DMS114 treated with DMSO at 0.1 percent for 48 hours (cell line): ENCODE measurements around the gene TRAF4.
"Not testable (repeated sequence)": the region's sequence is repeated elsewhere in the genome, so short reads cannot be mapped to it uniquely, and the experiment has no call there.

ENCODE experiments used
- DNase-seq: peaks from one replicate; lab custom pipeline; 2025; ENCODE audit not compliant: unreplicated experiment; lab: John Stamatoyannopoulos, UW

The TRAF4 gene

GRCh38 chr17:28726627-28727491, 17.0 kb upstream of the TRAF4 start:
- peak; percentile 78 for DNase-seq

GRCh38 chr17:28728364-28729200, 15.2 kb upstream of the TRAF4 start, which contains the start of gene NEK8:
TSS of gene NEK8 (plus strand) at chr17:28728788. CDS start at chr17:28728814, 26 bp downstream.
- peak; percentile 83 for DNase-seq

- no peak for DNase-seq
Observed at GRCh38 chr17:28729950-28730330, 13.9 kb upstream of the TRAF4 start.

DNA sequence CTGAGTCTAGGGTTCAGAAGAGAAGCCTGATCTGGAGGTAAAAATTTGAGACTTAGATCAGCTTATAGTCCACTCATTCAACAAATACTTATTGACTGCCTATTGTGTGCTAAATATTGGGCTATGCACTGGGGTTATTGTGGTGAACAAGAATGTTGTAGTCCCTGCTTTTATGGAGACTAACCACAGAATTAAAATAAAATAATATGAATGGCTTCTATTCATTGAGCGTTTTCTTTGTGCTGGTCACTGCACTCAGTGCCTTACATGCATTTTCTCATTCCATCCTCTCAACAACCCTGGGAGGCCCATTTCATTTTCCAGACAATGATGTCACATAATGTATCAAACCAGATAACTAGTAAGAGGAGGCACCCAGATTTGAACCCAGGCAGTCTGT, 10.5 kb upstream of the TRAF4 start:
- no peak for DNase-seq

DNA sequence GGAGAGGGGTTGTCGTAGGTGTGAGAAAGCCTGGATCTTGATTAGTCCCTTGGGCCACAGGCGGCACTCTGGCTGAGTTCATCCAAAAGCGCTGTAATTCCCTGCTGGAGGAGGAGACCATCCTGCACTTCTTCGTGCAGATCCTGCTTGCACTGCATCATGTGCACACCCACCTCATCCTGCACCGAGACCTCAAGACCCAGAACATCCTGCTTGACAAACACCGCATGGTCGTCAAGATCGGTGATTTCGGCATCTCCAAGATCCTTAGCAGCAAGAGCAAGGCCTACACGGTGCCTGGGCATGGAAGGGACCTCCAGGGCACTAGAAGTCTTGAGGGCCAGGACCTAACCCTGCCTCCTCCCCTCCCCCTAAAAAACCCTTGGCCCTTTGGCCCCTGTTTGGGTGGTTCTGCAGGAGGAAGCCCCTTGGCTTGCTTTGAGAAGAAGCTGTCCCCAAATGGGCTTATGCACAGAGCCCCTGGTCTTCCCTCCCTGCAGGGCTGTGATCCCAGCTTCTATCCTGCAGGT, 9.0 kb upstream of the TRAF4 start:
- DNase-seq = no peak

DNA sequence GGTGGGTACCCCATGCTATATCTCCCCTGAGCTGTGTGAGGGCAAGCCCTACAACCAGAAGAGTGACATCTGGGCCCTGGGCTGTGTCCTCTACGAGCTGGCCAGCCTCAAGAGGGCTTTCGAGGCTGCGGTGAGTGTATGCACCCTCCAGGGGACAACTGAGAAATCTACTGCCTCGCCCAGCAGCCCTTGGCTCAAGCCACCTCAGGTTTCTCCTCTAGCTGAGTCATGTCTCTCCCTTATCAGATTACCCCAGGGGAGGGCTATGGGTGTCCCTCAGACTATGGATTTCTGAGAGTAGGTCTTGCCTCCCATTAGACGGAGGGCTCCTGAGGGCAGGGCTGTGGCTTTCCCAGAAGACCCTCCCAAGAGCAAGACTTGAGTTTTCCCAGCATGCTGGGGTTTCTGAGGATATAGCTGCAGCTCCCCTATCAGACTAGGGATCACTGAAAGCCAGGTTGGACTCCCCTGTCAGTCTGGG, 8.5 kb upstream of the TRAF4 start:
- DNase-seq = no peak

- DNase-seq = not testable (repeated sequence)
Observed at GRCh38 chr17:28735913-28736769, 7.7 kb upstream of the TRAF4 start.

- no peak for DNase-seq
Observed at GRCh38 chr17:28737316-28737715, 6.5 kb upstream of the TRAF4 start.

GRCh38 chr17:28737770-28738679, 5.8 kb upstream of the TRAF4 start:
- no peak for DNase-seq

GRCh38 chr17:28738680-28739384, 5.0 kb upstream of the TRAF4 start:
- DNase-seq = no peak

GRCh38 chr17:28740406-28741357, 3.1 kb upstream of the TRAF4 start:
- no peak for DNase-seq

- DNase-seq = no peak
Observed at GRCh38 chr17:28741358-28742349, 2.2 kb upstream of the TRAF4 start.

GRCh38 chr17:28744104-28744971, 527 bp downstream of the TRAF4 start:
- DNase-seq = no peak

GRCh38 chr17:28744972-28745785, 1.4 kb downstream of the TRAF4 start:
- no peak for DNase-seq
